Measurements from ENCODE around the gene GIMAP5. TPM values are rescaled to one million over a fixed set of nuclear protein-coding genes. Genes with fewer than 3 reads are reported as not detected.

Gene GIMAP5
- total and polyA plus RNA-seq, 9 of the 15 experiments (the other 6 are each of a cell fraction or from before 2014, with no cell fraction given): 0.35 TPM; not detected in 8

DNA sequence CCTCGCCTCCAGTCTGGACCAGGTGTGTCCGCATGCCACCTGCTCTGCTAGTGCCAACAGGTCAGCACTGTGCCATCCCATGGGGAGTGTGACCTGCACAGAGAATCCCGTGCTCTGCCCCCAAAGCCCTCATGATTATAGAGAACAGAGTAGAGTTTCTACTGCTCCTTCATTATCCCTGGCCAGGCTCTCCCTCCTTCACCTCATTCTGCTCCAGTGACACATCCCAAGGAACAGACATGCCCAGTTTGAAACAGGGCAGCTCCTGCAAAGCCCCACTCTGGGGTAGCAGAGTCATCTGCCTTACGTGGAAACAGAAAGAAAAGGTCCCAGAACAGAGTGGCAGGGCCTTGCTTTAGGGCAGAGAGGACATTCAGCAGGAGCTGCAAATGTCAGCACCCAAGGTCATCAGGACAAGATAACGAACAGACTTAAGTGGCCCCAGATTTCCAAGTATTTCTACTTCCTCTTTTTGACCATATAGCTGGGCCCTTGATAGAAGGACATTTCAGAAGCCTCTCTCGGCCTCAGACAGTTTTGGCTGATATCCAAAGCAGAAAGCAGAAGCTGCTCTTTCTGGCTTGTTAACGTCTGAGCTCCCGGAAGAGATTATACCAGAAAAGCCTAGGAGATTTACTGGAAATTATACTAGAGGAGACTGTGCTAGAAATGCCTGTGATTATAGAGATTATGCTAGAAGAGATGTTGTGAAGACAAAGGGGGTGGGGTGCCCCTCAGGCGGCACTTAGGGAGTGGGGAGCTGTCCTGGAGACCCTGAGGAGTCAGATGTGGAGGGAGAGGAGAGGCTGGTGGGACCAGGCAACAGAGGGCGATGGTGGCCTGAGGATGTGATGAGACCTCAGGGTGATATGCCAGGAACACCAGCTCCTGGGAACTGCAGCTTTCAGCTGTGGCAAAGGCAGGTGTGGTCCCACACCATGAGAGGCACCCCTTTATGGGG lies 50.4 kb downstream of the GIMAP5 start (continued):
- TF ChIP-seq, protein P1, sequence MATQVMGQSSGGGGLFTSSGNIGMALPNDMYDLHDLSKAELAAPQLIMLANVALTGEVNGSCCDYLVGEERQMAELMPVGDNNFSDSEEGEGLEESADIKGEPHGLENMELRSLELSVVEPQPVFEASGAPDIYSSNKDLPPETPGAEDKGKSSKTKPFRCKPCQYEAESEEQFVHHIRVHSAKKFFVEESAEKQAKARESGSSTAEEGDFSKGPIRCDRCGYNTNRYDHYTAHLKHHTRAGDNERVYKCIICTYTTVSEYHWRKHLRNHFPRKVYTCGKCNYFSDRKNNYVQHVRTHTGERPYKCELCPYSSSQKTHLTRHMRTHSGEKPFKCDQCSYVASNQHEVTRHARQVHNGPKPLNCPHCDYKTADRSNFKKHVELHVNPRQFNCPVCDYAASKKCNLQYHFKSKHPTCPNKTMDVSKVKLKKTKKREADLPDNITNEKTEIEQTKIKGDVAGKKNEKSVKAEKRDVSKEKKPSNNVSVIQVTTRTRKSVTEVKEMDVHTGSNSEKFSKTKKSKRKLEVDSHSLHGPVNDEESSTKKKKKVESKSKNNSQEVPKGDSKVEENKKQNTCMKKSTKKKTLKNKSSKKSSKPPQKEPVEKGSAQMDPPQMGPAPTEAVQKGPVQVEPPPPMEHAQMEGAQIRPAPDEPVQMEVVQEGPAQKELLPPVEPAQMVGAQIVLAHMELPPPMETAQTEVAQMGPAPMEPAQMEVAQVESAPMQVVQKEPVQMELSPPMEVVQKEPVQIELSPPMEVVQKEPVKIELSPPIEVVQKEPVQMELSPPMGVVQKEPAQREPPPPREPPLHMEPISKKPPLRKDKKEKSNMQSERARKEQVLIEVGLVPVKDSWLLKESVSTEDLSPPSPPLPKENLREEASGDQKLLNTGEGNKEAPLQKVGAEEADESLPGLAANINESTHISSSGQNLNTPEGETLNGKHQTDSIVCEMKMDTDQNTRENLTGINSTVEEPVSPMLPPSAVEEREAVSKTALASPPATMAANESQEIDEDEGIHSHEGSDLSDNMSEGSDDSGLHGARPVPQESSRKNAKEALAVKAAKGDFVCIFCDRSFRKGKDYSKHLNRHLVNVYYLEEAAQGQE (IDR thresholded peaks at IDR 0.05; ENCODE audit: borderline replicate concordance): peak; percentile 60; the same call in 1 of the 2 replicates
- TF ChIP-seq, protein P1 (CRISPR knock-in tag; IDR thresholded peaks at IDR 0.05; ENCODE audit: low read depth): 0 out of 2 replicates have a peak, but pooled peaks have one; percentile 18
- TF ChIP-seq HMG20B (CRISPR knock-in tag; IDR thresholded peaks at IDR 0.05): no peak
- TF ChIP-seq SIN3A (IDR thresholded peaks at IDR 0.05; ENCODE audit: borderline replicate concordance in 2 of 2, control insufficient read depth in 1 of 2, low read depth in 2 of 2, low read length in 2 of 2): no peak
- TF ChIP-seq ZZZ3 (IDR thresholded peaks at IDR 0.05): no peak
- peak in 1 of 2 experiments; percentile 62; a peak in 1 of 4 replicates for TF ChIP-seq SRF (CRISPR knock-in tag; IDR thresholded peaks at IDR 0.05)
- no peak for TF ChIP-seq FOXP1 (CRISPR knock-in tag; IDR thresholded peaks at IDR 0.05)
- no peak for TF ChIP-seq TAF1 (IDR thresholded peaks at IDR 0.05; ENCODE audit: control insufficient read depth, extremely low read depth, insufficient read depth, low read length, severe bottlenecking)
- no peak for TF ChIP-seq MCM7 (IDR thresholded peaks at IDR 0.05)
- no peak for TF ChIP-seq JUNB (CRISPR knock-in tag; conservative IDR thresholded peaks at IDR 0.05)

Measured in K562 (cell line).